KMS-11 (cell line): ENCODE results near the gene ZKSCAN5.

Experiments used
- H2AFZ ChIP-seq: fragments of 200-600 bp; sonication (generic); 2 replicates; pipeline ENCODE4 v1.6.1; 2016; ENCODE audit warnings: antibody characterized with exemption, mixed run types, low read depth
- H3K27ac ChIP-seq: fragments of 200-600 bp; sonication (generic); 2 replicates; pipeline ENCODE4 v1.6.1; 2016; ENCODE audit warnings: mild to moderate bottlenecking, mixed run types
- H3K27me3 ChIP-seq: fragments of 200-600 bp; sonication (generic); 2 replicates; pipeline ENCODE4 v1.6.1; 2017; ENCODE audit warnings: mild to moderate bottlenecking, low read depth, mixed run types, moderate library complexity; ENCODE audit not compliant: insufficient read depth
- H3K36me3 ChIP-seq: fragments of 200-600 bp; sonication (generic); 2 replicates; pipeline ENCODE4 v1.6.1; 2017; ENCODE audit warnings: mild to moderate bottlenecking, mixed run types; ENCODE audit not compliant: insufficient read depth
- H3K4me1 ChIP-seq: fragments of 200-600 bp; sonication (generic); 2 replicates; pipeline ENCODE4 v1.6.1; 2016; ENCODE audit warnings: mild to moderate bottlenecking, low read depth, mixed run types; ENCODE audit not compliant: poor library complexity, severe bottlenecking
- H3K4me2 ChIP-seq: fragments of 200-600 bp; sonication (generic); 2 replicates; pipeline ENCODE4 v1.7.0; 2016; ENCODE audit warnings: mild to moderate bottlenecking, mixed run types
- H3K4me3 ChIP-seq: fragments of 200-600 bp; sonication (generic); IDR thresholded peaks from 2 replicates; pipeline ENCODE4 v1.6.1; 2017; ENCODE audit warnings: low read depth, low read length, mixed read lengths; ENCODE audit not compliant: insufficient read depth
- H3K79me2 ChIP-seq: fragments of 200-600 bp; sonication (generic); 2 replicates; pipeline ENCODE4 v1.6.1; 2016; ENCODE audit warnings: low read depth, mixed run types; ENCODE audit not compliant: insufficient read depth
- H3K9ac ChIP-seq: fragments of 200-600 bp; sonication (generic); 2 replicates; pipeline ENCODE4 v1.6.1; 2016; ENCODE audit warnings: mild to moderate bottlenecking, mixed run types
- H4K20me1 ChIP-seq: fragments of 200-600 bp; sonication (generic); 2 replicates; pipeline ENCODE4 v1.6.1; 2016; ENCODE audit warnings: mild to moderate bottlenecking, mixed run types; ENCODE audit not compliant: insufficient read depth
- CTCF ChIP-seq: fragments of 200-600 bp; sonication (generic); conservative IDR thresholded peaks from 2 replicates; pipeline ENCODE4 v1.6.1; 2017; ENCODE audit warnings: low read depth, mild to moderate bottlenecking, antibody characterized with exemption, low read length, moderate library complexity, mixed read lengths

ZKSCAN5 gene

GRCh38 chr7:99551334-99551733, 46.9 kb downstream of the ZKSCAN5 start:
- H4K20me1 ChIP-seq = no peaks in the 10 kb centered on the region
- TF ChIP-seq CTCF = no peak
- no peak overlapping the region for H3K27ac ChIP-seq
- no peak overlapping the region for H3K4me2 ChIP-seq
- H3K79me2 ChIP-seq = no peaks in the 10 kb centered on the region
- H3K9ac ChIP-seq = no peak overlapping the region
- H3K4me3 ChIP-seq = no peak overlapping the region
- H3K4me1 ChIP-seq = no peaks in the 10 kb centered on the region
- no peak overlapping the region for H2AFZ ChIP-seq
- H3K27me3 ChIP-seq = no peaks in the 10 kb centered on the region
- no peaks in the 10 kb centered on the region for H3K36me3 ChIP-seq

DNA sequence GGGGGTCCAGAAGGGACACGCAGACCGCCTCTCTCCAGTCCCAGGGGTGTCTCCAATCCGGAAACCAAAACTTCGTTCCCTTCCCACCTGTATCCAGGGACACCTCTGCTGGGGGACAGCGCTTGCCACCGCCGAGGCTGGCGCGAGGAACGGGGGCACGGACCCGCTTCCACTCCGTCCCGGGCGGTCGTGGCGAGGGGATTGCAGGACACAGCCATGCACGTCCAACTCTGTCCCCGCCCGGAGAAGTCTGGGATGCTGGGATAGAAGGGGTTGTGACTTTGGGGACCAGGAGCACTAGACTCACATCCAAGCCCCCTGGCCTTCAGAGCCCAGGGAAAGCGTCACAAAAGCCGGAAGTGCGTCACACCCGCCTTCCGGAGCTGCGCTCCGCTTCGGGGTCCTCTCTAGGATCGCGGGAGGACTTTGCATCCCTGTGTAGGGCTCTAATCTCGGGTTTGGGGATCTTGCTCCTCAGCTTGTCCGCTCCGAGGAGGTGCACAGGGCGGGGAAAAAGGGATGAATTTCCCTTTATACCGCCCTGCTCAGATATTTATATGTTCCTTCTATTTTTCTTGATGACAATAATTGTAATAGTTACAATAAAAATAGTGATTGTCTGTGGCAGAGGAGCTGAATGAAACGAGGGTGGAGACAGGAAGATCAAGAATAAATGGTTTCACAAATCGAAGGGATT, 47.5 kb downstream of the ZKSCAN5 start, which contains the start of gene FAM200A:
Gene FAM200A, minus strand, starts transcription at position 348 of the 697 bp plus-strand sequence. CDS start 3,707 bp downstream, outside the sequence.
- Histone ChIP-seq H3K4me1 (peaks cover 2% of the 10 kb centered on the region), H3K9ac (no peak within 1 kb of the TSS), H3K36me3 (no peaks in the 10 kb centered on the region), H3K4me2 (no peak within 1 kb of the TSS), H4K20me1 (no peaks in the 10 kb centered on the region), H3K4me3 (no peak within 1 kb of the TSS), H3K27ac (no peak within 1 kb of the TSS), H2AFZ (no peak within 1 kb of the TSS), H3K27me3 (no peaks in the 10 kb centered on the region), H3K79me2 (no peaks in the 10 kb centered on the region)
- no peak for TF ChIP-seq CTCF

- peaks cover 8% of the 10 kb centered on the region for H3K4me1 ChIP-seq
- H3K9ac ChIP-seq = no peak overlapping the region
- H3K27me3 ChIP-seq = no peaks in the 10 kb centered on the region
- H3K79me2 ChIP-seq = no peaks in the 10 kb centered on the region
- no peak for TF ChIP-seq CTCF
- no peak overlapping the region for H3K27ac ChIP-seq
- no peaks in the 10 kb centered on the region for H4K20me1 ChIP-seq
- H2AFZ ChIP-seq = no peak overlapping the region
- H3K4me3 ChIP-seq = no peak overlapping the region
- H3K4me2 ChIP-seq = no peak overlapping the region
- H3K36me3 ChIP-seq = no peaks in the 10 kb centered on the region
These were observed 48.6 kb downstream of the ZKSCAN5 start for GRCh38 chr7:99553039-99553438.

- Histone ChIP-seq H3K4me2 (no peak overlapping the region), H4K20me1 (no peaks in the 10 kb centered on the region), H3K27ac (no peak overlapping the region), H3K36me3 (no peaks in the 10 kb centered on the region), H2AFZ (no peak overlapping the region), H3K9ac (no peak overlapping the region), H3K4me3 (no peak overlapping the region), H3K4me1 (peaks cover 8% of the 10 kb centered on the region), H3K79me2 (peaks cover 13% of the 10 kb centered on the region), H3K27me3 (no peaks in the 10 kb centered on the region)
- no peak for TF ChIP-seq CTCF
These were observed 50.5 kb downstream of the ZKSCAN5 start for GRCh38 chr7:99554939-99555338.
